PC-9 (cell line): Measurements from ENCODE around the gene PTBP2. TPM values are rescaled to one million over a fixed set of nuclear protein-coding genes. Genes with fewer than 3 reads are reported as not detected.

Experiments used
- BruUV-seq: library from RNA; stranded (reverse); fragments of 400-500 nt; replicated peaks from 2 replicates; lab custom pipeline; 2021; lab: Mats Ljungman, UMichigan
- CTCF ChIA-PET: fragments of 300-600 bp; sonication (Branson Sonifier 250); formaldehyde crosslinking; loops from one replicate; lab custom pipeline; 2022; ENCODE audit warnings: antibody characterized with exemption; lab: Charles Lee
- POLR2A ChIA-PET: fragments of 300-600 bp; sonication (Branson Sonifier 250); formaldehyde crosslinking; loops from one replicate; lab custom pipeline; 2022; ENCODE audit warnings: antibody characterized with exemption; ENCODE audit not compliant: unreplicated experiment; lab: Charles Lee
- DNase-seq, 2 experiments: peaks; one replicate each; pipeline versions ENCODE4 v3.0.0 to v3.0.0-alpha.2; 2015 to 2022; ENCODE audit warnings: mixed read lengths in 1 of 2
- H2AFZ ChIP-seq: fragments of 200-600 bp; sonication (generic); 2 replicates; pipeline ENCODE4 v1.8.1; 2017; ENCODE audit warnings: antibody characterized with exemption
- H3F3A ChIP-seq: fragments of 200-600 bp; sonication (generic); 2 replicates; pipeline ENCODE4 v1.8.1; 2017; ENCODE audit warnings: antibody characterized with exemption, mild to moderate bottlenecking, low read depth; ENCODE audit not compliant: insufficient read depth
- H3K27ac ChIP-seq: fragments of 200-600 bp; sonication (generic); 2 replicates; pipeline ENCODE4 v1.6.1; 2016; ENCODE audit warnings: mixed run types
- H3K27me3 ChIP-seq: fragments of 200-600 bp; sonication (generic); 2 replicates; pipeline ENCODE4 v1.6.1; 2016; ENCODE audit warnings: low read depth, mixed run types; ENCODE audit not compliant: insufficient read depth
- H3K36me3 ChIP-seq: fragments of 200-600 bp; sonication (generic); 2 replicates; pipeline ENCODE4 v1.6.1; 2016; ENCODE audit warnings: low read depth, mixed run types
- H3K4me1 ChIP-seq: fragments of 200-600 bp; sonication (generic); replicated peaks from 2 replicates; pipeline ENCODE4 v1.6.1; 2016; ENCODE audit warnings: mixed run types; ENCODE audit not compliant: insufficient read depth
- H3K4me2 ChIP-seq: fragments of 200-600 bp; sonication (generic); 2 replicates; pipeline ENCODE4 v1.6.1; 2017; ENCODE audit warnings: mixed run types
- H3K4me3 ChIP-seq: fragments of 200-600 bp; sonication (generic); 2 replicates; pipeline ENCODE4 v1.6.1; 2016; ENCODE audit warnings: mixed run types
- H3K79me2 ChIP-seq: fragments of 200-600 bp; sonication (generic); 2 replicates; pipeline ENCODE4 v1.6.1; 2017; ENCODE audit warnings: low read depth, mixed run types
- H3K9me2 ChIP-seq: fragments of 200-600 bp; sonication (generic); 2 replicates; pipeline ENCODE4 v1.8.1; 2017; ENCODE audit warnings: mild to moderate bottlenecking; ENCODE audit not compliant: insufficient read depth
- H3K9me3 ChIP-seq: fragments of 200-600 bp; sonication (generic); 2 replicates; pipeline ENCODE4 v1.8.1; 2016; ENCODE audit warnings: low read depth; ENCODE audit not compliant: insufficient read depth
- H4K20me1 ChIP-seq: fragments of 200-600 bp; sonication (generic); 2 replicates; pipeline ENCODE4 v1.8.1; 2017; ENCODE audit not compliant: insufficient read depth
- EZH2 ChIP-seq: fragments of 200-600 bp; sonication (generic); IDR thresholded peaks from 2 replicates; pipeline ENCODE4 v1.8.0; 2017; ENCODE audit warnings: antibody characterized with exemption, low read depth
- intact Hi-C: fragments of 100-400 bp; cut with micrococcal nuclease; formaldehyde crosslinking; loops from one replicate; pipeline ENCODE4 v1.10.0; 2022; ENCODE audit not compliant: unreplicated experiment
- total RNA-seq: library from RNA; stranded (reverse); gene quantifications from 2 replicates; pipeline ENCODE4 v1.2.3, GENCODE V29; 2021
- TF ChIP-seq, protein P1 (sequence below): fragments of 200-600 bp; sonication (generic); conservative IDR thresholded peaks from 2 replicates; pipeline ENCODE4 v1.6.1; 2017; ENCODE audit warnings: mixed run types, antibody characterized with exemption, mild to moderate bottlenecking, moderate library complexity

PTBP2 gene
- total RNA-seq, 1 experiment from 2014 or later = 14.0 TPM

DNA sequence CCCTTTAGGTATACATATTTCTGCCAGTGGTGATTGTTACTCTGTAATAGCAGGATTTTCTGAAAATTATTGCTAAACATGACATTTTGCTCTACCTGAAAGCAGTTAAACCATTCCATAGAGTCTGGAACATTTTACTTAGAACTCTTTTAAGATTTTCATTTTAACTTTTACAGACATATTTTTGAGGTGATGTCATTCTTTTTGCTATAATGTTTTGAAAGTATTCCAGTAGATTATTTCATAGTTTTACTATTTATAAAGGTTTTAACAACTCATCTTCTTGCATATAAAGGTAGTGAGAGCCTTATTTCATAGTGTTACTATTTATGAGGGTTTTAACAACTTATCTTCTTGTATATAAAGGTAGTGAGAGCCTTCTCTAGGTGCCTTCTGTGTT is 42.9 kb downstream of the PTBP2 start:
- Histone ChIP-seq H3K4me2 (no peak overlapping the region), H2AFZ (no peak overlapping the region), H3K27ac (no peak overlapping the region), H4K20me1 (peaks cover 12% of the 10 kb centered on the region; the same call in 1 of the 2 replicates), H3K36me3 (peaks cover 12% of the 10 kb centered on the region; the same call in 1 of the 2 replicates), H3F3A (no peaks in the 10 kb centered on the region), H3K9me2 (no peaks in the 10 kb centered on the region), H3K79me2 (peaks cover 17% of the 10 kb centered on the region), H3K9me3 (no peaks in the 10 kb centered on the region), H3K4me3 (no peak overlapping the region), H3K4me1 (no peaks in the 10 kb centered on the region), H3K27me3 (no peaks in the 10 kb centered on the region)
- no TSS peak for BruUV-seq
- ChIA-PET CTCF (no interaction called here), POLR2A (no interaction called here)
- TF ChIP-seq, protein P1, sequence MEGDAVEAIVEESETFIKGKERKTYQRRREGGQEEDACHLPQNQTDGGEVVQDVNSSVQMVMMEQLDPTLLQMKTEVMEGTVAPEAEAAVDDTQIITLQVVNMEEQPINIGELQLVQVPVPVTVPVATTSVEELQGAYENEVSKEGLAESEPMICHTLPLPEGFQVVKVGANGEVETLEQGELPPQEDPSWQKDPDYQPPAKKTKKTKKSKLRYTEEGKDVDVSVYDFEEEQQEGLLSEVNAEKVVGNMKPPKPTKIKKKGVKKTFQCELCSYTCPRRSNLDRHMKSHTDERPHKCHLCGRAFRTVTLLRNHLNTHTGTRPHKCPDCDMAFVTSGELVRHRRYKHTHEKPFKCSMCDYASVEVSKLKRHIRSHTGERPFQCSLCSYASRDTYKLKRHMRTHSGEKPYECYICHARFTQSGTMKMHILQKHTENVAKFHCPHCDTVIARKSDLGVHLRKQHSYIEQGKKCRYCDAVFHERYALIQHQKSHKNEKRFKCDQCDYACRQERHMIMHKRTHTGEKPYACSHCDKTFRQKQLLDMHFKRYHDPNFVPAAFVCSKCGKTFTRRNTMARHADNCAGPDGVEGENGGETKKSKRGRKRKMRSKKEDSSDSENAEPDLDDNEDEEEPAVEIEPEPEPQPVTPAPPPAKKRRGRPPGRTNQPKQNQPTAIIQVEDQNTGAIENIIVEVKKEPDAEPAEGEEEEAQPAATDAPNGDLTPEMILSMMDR = no peak
- TF ChIP-seq EZH2 = no peak
- intact Hi-C loops = no loop called here
- DNase-seq = no peak

DNA sequence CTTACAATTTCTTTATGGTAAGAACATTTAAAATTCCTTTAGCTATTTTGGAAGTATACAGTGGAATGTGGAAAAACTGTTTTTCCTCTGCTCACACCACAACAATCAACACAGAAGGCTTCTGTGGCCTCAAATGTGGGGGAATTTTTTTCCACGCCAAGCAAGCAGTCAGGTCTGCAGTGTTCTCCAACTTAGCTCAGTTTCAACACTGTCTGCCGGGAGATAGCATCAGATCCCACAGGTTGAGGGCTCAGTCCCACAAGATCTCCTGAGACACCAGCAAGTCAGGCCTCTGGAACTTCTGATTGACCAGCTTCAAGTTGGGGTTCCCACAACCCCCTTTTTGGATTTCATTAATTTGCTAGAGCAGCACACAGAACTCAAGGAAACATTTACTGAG is 50.3 kb downstream of the PTBP2 start:
- CTCF ChIA-PET = no interaction called here
- POLR2A ChIA-PET = no interaction called here
- H3K4me2 ChIP-seq = no peak overlapping the region
- DNase-seq = no peak
- H3K4me3 ChIP-seq = no peak overlapping the region
- no peak overlapping the region for H3K27ac ChIP-seq
- H3K27me3 ChIP-seq = no peaks in the 10 kb centered on the region
- intact Hi-C loops = no loop called here
- H2AFZ ChIP-seq = no peak overlapping the region
- H3K9me3 ChIP-seq = no peaks in the 10 kb centered on the region
- H3K9me2 ChIP-seq = no peaks in the 10 kb centered on the region
- H3K36me3 ChIP-seq = peaks cover 19% of the 10 kb centered on the region; the same call in 1 of the 2 replicates
- BruUV-seq = no TSS peak
- H3F3A ChIP-seq = no peaks in the 10 kb centered on the region
- peaks cover 19% of the 10 kb centered on the region for H4K20me1 ChIP-seq
- peaks cover 8% of the 10 kb centered on the region; the same call in 1 of the 2 replicates for H3K79me2 ChIP-seq
- TF ChIP-seq, protein P1 = no peak
- TF ChIP-seq EZH2 = no peak
- H3K4me1 ChIP-seq = no peaks in the 10 kb centered on the region

DNA sequence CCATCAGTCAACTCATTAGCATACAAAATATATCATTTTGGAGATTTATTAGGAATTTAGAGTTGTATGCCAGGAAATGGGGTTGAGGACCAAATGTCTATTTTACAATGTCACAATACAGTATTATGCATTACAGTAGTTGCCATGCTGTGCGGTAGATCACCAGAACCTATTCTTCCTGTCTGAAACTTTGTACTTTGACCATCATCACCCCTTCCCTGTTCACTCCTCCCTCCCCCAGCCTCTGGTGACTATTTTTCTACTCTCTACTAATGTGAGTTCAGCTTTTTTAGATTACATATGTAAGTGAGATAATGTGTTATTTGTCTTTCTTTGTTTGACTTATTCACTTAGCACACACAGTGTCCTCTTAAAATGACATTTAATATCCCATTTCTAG is 50.8 kb downstream of the PTBP2 start:
- H3K79me2 ChIP-seq = peaks cover 5% of the 10 kb centered on the region; the same call in 1 of the 2 replicates
- H4K20me1 ChIP-seq = peaks cover 19% of the 10 kb centered on the region
- TF ChIP-seq, protein P1 = no peak
- no peak for TF ChIP-seq EZH2
- no peaks in the 10 kb centered on the region for H3K9me2 ChIP-seq
- H3K27me3 ChIP-seq = no peaks in the 10 kb centered on the region
- intact Hi-C loops = no loop called here
- no peaks in the 10 kb centered on the region for H3F3A ChIP-seq
- BruUV-seq = no TSS peak
- POLR2A ChIA-PET = no interaction called here
- H3K4me2 ChIP-seq = no peak overlapping the region
- DNase-seq = no peak
- no peak overlapping the region for H2AFZ ChIP-seq
- CTCF ChIA-PET = no interaction called here
- H3K9me3 ChIP-seq = no peaks in the 10 kb centered on the region
- no peak overlapping the region for H3K27ac ChIP-seq
- H3K4me3 ChIP-seq = no peak overlapping the region
- H3K4me1 ChIP-seq = no peaks in the 10 kb centered on the region
- peaks cover 19% of the 10 kb centered on the region; the same call in 1 of the 2 replicates for H3K36me3 ChIP-seq
